ENCODE data around the gene PRR5L.

GRCh38 chr11:36408498-36409136 is 112.5 kb downstream of the PRR5L start:
- TF ChIP-seq EZH2 (optimal IDR thresholded peaks at IDR 0.05; ENCODE audit: low read depth, low read length) (no peak), CTCF (IDR thresholded peaks at IDR 0.05; ENCODE audit: low read length) (no peak)

Measured in MM.1S (cell line).